NCI-H526 (cell line): Measurements from ENCODE around the gene ST6GAL2.

Experiments used
- DNase-seq, 2 experiments: peaks; one replicate each; lab custom pipeline; 2025; lab: John Stamatoyannopoulos, UW

The ST6GAL2 gene

DNA sequence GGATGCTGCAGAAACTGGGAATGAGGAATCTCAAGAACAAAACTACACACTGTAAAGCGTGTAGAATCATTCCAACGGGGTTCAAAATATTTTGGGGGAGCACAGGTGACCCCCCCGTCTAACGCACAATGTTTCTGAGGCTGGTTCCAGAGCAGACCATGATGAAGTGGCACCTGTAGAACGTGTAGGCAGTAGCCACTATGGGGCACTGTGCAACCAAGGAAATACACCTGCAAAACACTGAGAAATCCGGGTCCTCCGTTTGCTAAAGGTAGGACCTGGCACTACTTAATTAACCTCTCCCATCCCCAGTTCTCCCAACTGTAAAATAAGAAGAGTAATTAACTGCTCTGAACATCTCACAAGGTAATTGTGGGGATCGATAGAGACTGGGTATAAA lies 22.6 kb downstream of the ST6GAL2 start:
- peak in 1 of 2 experiments; percentile 43 for DNase-seq

DNA sequence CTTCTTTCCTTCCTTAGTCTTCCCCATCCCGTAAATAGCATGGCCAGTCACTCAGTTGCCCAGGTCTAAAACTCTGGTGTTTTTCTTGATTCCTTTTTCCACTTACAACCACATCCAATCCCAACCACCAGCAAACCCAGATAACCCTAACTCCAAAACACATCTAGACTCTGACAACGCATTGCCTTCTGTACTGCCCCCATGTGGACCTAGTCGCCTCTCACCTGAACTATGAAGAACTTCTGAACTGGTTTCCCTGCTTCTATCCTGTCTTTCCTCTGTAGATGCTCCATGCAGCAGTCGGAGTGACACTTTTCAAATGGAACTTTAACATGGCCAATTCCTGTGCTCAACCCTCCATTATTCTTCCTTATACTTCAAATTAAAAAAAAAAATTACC lies 26.5 kb downstream of the ST6GAL2 start:
- peak in 1 of 2 experiments; percentile 30 for DNase-seq

DNA sequence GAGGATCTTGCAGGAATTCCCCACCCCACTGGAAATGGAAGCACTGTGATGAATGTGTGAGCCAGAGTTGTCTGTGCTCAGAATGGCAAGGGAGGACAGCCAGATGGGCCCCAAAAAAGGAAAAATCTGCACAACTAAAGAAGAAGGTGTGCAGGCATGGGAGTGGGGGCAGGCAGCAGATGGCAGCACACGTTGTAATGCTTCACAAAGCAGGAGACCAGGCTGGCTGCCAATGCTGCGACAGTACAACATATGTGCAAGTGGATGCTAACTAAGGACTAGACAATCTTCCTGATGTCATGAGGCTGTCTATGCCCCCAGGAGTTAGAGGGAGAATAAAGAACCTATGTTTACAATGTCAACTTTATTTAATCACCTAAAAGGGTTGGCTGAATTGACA lies 27.2 kb downstream of the ST6GAL2 start:
- DNase-seq, result no peak

DNA sequence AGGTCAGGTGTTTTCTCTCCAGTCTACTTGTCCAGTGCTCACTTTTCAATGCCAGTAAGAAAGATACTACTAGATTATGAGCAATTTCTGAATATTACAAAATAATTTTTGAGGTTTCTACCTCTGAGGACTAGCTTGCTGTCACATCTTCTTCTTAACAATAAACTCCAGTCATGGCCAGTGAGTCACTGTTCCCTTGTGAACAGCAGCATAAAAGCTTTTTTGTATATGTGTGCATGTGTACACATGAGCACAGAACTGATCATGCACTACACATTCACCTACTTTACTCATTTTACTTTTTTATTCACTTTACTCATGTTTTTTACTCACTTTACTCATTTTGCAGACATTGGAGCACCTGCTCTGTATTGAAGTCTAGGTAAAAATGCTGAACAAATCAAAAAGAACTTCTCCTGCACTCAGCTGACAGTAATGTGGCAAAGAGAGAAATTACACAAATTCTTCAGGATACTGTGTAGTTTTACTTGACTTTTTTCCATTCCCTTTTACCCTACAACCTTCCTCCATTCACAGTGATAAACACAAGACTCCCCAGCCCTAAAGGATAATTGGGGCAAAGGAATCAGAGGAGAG lies 28.0 kb downstream of the ST6GAL2 start:
- DNase-seq, result no peak

DNA sequence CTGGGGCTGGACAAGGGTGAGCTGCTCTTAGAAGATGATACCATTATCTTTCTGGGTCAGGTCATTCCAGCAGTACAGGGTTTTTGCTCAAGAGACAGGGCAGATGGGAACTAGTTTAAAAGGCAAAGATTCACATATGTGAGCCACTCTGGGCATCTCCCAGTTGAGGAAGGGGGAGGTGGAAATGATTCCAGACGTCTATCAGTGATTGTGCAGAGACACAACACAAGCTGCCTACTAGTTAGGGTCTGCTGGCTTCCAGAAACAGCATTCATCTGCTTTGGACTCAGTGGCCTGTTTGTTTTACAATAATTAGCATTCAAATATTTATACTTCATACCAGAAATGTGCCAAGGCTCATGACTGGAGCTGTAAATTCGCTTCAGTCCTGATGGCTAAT lies 32.3 kb downstream of the ST6GAL2 start:
- no peak for DNase-seq

DNA sequence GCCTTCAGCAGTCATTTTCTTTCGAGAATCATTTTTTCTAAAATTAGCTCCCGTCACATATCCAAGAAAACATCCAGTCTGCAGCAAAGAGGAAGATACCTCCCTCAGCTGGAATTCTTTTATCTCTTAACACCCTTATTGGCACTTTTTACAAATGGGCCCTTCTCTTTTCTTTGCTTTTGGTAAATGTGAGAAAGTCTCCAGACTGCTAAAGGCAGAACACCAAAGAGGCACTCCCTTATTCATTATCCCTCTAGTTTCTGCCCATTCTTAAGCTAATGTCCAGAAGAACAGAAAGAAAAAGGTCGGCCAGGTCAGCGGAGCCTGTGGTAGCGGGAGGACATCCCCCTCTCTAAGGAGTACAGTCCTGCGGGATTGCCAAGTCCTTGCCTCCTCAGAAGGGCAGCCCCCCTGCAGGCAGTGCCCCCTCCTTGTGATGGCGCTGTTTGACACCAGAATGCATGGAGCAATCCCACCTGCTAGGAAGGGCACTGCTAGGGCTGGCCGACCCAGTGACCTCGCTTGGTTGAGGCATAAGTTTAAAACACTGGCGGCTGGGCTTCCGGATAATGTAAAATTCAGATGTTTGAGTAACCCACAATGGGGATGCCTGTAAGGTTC lies 34.0 kb downstream of the ST6GAL2 start:
- no peak for DNase-seq

DNA sequence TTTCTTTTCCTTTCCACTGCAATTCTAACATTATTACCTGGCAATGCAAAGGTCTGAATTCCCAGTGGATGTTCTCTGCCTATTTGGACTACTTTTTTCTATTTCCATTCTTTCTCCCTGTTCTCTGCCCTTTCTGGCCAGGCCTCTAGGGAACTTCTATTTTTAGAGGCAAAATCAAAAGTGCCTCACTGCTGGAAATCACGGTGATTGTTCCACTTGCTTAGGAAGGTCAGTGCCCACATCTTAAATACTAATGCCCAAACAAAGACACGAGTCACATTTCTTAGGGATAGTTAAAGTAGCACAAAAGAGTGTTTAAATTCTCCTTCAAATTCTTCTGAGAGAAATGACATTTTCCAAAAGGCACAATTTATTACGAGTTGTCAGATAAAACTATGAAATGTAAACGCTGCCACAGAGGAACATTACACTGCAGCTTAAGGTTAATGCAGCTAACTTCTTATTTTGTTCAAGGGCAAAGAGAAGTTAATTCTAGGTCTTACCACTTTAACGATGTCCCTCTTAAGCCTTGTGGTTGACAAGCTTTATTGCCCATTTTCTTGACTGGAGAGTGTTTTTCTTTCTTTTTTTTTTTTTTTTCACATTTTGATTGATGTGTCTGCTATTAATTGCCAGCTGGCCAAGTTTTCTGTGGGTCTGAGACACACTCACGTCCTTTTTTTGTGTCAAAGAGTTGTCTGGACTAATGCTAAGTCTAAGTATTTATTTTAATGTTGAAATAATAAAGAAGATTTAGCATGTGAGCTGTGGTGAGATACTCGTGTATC lies 34.7 kb downstream of the ST6GAL2 start:
- DNase-seq, result no peak

DNA sequence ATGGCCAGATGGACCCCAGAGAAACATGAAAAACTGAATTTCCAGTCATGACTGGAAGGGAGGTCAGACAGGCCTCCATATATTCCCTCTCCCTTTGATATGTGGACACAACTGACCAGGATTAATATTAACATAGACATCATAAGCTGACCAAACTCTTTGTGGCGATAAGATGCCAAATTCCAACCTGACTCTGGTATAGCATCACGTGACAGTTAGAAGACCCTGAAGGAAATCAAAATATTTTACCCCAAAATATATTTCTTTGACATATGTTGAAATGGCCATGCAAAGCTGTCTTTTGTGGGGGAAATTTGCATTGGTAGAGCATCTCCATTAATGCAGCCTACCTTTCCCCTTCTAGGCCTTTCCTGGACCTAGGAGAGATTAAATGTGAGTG lies 36.7 kb downstream of the ST6GAL2 start:
- DNase-seq, result no peak

DNA sequence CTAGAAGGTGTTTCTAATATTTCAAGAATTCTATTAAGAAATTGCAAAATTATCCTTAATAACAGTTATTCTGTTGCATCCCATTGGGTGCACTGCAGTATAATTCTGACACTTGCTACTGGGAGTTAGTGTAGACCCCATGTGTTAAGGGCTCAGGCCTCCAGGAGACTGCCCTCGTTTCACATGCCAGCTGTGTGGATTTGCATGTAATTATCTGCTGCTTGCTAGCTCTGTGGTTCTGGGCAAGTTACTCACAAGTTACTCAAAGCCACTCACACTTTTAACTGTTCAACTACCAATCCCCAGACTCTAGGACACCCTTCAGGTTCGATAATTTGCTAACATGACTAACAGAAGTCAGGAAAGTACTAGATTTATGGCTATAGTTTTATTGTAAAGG lies 38.6 kb downstream of the ST6GAL2 start:
- DNase-seq, result peak in 1 of 2 experiments; percentile 45

DNA sequence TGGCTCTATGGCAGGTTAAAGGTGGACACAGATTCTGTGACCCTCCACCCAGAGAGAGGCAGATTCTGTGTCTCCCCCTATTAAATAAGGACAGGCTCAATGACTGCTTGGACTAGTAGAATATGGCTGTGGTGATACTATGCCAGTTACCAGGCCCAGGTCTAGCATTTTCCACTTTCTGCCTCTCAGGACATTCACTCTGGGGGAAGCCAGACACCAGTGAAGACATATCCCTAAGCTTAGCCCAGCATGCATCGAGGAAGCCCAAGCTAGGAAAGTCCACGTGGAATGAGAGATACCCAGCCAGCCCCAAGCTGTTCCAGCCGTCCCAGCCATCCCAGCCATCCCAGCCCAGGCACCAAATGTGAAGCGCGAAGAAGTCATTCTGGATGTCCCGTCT lies 40.3 kb downstream of the ST6GAL2 start:
- DNase-seq, result no peak

DNA sequence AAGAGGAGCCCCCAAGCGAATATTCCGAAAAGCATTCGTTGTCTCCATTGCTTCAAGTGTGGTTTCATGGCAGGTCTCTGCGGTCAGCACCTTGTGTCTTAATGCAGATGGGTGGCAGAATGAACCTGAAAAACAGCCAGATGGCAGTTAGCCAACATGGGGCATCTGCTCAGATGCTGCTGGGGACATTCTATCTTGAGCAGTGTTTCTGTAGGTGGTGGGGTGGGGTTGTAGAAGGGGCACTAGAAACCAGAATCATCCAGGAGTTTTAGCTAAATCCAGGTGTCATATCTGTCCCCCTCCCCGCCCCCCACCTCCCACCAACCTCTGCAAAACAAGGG lies 42.1 kb downstream of the ST6GAL2 start:
- no peak for DNase-seq

DNA sequence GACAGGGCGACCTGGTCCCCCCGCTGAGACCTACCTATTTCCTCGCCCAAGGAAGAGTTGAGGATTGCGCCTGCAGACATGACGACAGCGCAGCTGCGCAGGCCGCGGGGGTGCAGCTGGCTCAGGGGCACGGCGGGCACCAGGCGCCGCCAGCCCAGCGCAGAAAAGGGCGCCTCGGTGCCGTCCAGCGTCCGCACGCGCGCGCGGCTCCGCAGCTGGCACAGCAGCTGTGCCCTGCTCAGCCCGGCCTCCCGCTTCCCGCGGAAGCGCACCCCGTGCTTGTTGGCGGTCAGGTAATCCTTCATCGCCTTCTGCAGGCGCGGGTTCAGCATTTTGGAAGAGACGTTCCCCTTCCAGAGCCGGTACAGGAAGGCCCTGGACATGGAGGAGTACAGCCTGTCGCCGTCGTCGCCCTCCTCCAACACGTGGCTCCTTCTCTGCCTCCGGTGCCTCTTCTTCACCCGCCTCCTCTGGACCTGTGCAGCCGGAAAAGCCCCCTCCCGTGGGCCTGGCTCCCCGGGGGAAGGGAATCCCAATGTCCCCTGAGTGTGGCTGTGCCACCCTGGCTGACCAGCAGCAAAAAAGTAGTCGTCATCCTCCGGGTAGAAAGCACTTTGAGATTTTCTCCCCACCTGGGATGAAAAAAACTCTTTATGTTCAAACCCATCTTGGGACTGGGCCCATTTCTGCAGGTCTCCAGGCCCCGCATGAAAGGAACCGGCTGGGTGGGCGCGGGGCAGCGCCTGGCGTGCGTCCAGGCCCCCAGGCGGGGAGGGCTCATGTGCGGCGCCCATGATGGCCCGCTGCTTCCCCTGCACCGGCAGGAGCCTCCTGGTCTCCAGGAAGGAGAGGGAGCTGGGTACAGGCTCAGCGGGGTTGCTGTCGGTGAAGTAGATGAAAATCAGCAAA lies 42.7 kb downstream of the ST6GAL2 start:
- no peak for DNase-seq

DNA sequence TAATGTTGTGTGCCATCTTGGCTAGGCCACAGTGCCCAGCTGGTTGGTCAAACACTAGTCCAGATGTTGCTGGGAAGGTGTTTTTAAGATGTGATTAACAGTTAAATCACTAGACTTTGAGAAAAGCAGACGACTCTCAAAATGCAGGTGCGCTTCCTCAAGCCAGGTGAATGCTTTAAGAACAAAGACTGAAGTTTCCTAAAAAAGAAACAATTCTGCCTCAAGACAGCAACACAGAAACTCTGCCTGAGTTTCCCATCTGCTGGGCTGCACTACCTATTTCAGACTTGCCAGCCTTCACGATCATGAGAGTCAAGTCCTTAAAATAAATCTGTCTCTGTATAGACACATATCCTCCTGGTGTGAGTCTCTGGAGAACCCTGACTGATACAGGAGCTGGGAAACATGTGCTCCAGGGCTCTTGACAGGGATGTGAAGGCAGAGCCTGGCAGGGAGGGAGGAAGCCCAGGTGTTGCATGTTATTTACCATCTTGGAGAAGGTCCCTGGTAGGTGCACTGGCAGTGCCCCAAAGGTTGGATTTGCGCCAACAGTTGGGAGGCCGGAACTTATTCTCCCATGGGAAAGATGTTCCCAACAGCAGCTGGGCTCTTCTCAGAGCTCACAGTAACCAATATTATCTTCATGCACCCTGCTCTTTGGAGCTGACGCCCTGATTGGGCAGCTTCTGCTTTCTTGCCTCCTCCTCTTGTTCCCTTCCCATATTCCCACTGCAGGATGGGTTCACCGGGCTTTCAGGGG lies 43.9 kb downstream of the ST6GAL2 start:
- no peak for DNase-seq

DNA sequence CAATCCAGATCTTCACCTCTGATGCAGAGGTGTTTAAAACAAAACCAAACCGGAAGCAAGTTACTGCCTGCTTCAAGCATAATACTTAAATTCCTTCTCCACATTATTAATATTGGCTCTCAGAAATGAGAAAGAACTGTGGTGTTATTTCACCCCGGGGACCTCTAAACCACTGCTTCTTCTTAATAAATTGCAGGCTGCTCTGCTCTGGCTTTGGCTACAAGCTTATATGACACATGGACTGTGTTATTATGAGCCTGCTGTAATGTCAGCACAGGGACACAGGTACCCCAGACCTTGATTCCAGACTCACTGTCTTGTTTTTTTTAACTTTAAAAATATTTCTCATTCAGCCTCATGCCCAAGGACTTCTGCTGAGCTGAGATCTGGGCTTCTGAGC lies 45.1 kb downstream of the ST6GAL2 start:
- DNase-seq, result no peak

DNA sequence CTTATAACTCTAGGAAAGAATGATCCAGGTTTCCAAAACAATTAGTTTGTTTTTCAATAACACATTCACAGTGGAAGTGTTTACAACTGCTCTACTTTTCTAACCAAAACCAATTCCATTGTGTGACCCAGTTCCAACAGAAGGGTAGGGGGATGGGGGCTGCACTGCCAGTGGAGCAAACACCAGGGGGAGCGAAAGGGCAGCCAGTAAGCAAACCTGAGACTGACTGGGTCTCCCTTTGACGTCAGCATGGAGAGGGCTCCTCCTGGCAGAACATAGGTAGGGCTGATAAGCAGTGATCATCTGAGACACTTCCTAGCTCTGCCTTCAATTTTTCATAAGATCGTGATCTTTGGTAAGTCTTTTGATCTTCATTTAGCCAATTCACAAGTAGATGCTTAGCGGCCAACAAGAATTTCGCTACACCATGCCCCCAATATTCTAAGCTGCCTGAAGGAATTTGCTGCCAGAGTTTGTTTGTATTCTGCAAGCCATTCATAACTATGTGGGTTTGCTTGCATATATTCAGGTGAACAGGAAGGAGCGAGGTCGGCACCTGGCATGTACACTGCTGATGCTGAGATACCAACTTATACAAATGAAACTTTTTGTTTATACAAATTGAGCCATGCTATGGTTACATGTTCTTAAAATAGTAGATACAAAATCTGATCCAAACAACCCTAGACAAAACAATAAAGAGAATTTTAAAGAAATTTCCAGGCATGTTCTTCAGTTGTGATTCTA lies 45.9 kb downstream of the ST6GAL2 start:
- DNase-seq, result peak; percentile 70 to 79

DNA sequence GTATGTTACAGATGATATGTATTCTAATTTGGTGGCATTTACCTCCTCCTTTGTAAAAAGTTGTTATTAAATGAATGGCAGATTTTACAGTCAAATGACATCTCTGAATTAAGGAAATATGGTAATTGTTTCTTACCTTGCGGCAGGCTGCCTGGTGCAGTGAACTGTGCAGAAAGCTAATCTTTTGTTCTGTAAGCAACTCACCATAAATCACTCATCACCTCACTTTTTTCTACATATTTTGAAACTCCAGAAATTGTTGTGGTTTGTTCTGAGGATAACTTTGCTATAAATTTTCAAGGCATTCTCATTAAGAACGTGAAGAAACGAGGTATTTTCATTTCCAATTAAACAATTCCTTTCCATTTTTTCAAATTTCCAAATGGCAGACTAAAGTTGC lies 52.7 kb downstream of the ST6GAL2 start:
- DNase-seq, result peak; percentile 59 to 74

DNA sequence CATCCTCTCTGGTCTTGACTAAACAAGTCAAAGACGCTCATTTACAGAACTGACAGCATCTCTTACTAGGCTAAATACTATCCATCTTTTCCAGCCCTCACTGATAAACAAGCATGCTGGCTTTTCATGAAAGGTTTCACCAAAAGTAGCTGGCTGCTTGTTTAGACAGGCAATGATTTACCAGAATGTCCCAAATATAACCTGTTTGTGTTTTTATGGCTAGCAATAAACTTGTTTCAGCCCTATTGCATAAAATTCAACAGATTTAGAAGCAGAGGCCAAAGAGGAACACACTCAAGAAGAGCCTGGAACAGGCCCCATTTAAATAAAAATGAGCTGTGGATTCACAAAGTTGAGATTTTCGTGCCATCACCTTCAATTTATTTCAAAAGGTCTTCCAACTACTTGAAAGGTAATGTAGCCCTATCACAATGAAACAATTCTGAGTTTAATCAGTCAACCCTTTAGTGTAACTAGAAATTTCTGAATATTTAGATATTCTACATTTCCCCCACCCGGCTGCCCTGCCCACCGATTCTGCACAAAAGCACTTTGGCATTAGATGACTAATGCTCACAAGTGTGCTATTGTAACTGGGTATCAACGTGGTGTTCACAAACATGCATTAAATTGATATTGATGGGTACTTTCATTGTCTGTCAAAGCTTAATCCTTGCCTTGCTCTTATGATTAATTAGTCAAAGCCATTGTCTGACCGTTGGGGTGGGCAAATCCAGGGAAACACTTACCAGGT lies 54.0 kb downstream of the ST6GAL2 start:
- no peak for DNase-seq

DNA sequence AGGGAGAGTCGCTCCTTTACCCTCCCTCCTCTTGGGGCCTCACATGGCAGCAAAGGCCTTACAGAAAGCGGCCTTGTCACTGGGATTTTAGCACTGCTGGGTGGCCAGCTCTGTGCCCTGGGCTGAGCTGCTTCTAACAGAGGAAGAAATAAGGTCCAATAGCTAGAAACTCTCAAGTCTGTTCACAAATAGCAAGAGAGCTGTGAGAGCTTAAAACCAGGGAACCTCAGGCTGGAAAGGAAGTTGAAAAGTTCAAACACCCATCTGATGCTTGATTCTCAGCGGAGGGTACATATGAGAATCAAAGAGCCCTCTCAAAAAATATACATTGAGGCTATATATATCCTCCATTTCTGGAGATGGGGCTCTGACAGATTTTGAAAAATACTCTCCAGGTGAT lies 54.7 kb downstream of the ST6GAL2 start:
- no peak for DNase-seq

DNA sequence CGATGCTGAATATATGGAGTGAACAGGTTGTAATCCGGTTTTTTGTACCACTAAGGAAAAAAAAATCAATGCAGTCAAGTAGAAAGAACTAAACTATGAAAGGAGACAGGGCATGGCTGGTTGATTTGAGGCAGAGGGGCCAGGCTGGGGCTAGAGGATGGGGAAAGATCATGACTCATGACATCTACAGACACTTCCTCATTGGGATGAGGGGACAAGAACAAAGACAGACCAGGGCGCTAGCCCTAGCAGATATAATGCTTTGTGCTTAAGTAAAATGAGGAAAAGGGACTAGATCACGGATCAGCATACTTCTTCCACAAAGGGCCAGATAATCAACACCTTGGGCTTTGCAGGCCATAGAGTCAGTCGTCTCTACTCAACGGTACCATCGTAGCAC lies 55.8 kb downstream of the ST6GAL2 start:
- DNase-seq, result no peak

DNA sequence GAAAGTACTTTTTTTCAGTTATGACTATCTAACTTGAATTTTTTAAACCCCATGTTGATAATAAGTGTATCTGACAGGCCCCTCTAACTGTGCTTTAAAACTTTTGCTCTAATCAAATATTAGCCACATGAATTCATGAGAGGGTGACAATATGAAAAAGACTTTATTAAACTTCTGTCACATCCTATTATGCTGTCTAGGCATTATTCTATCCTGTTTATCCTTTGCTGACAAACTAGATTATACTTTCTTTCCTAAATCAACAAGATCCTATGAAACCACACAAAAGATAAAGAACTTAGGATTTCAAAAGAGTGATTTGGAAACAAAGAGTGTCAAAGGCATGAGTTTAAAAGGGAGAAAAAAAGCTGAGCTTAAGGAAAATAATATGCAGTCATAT lies 57.8 kb downstream of the ST6GAL2 start:
- no peak for DNase-seq
